ENCODE data around the gene P2RY11. TPM values are rescaled to one million over a fixed set of nuclear protein-coding genes. Genes with fewer than 3 reads are reported as not detected.

Gene P2RY11
- total RNA-seq, 1 donor from 2014 or later, result 25.9 TPM

- H3K27me3 Mint-ChIP-seq (ENCODE audit: low read depth), result peaks cover 18% of the 10 kb centered on the region
- no peak for TF ChIP-seq CTCF (conservative IDR thresholded peaks at IDR 0.05)
- peaks cover 6% of the 10 kb centered on the region for H3K36me3 Mint-ChIP-seq (ENCODE audit: low read depth)
- no peaks in the 10 kb centered on the region for H3K9me3 Mint-ChIP-seq
- H3K27ac Mint-ChIP-seq (ENCODE audit: unreplicated experiment), result no peak overlapping the region
- H3K4me1 Mint-ChIP-seq, result peaks cover 11% of the 10 kb centered on the region
- DNase-seq (ENCODE audit: low read depth, low spot score), result no peak
- H3K4me3 Mint-ChIP-seq, result peak overlapping the region; percentile 84
Measured at GRCh38 chr19:10116866-10117616, 5.5 kb downstream of the P2RY11 start.

GRCh38 chr19:10118960-10119359 is 7.5 kb downstream of the P2RY11 start:
- TF ChIP-seq CTCF (conservative IDR thresholded peaks at IDR 0.05), result no peak
- peaks cover 11% of the 10 kb centered on the region for H3K4me1 Mint-ChIP-seq
- DNase-seq (ENCODE audit: low read depth, low spot score), result no peak
- H3K36me3 Mint-ChIP-seq (ENCODE audit: low read depth), result peaks cover 6% of the 10 kb centered on the region
- peaks cover 18% of the 10 kb centered on the region for H3K27me3 Mint-ChIP-seq (ENCODE audit: low read depth)
- H3K27ac Mint-ChIP-seq (ENCODE audit: unreplicated experiment), result peak overlapping the region; percentile 81
- peak overlapping the region; percentile 97 for H3K4me3 Mint-ChIP-seq
- H3K9me3 Mint-ChIP-seq, result no peaks in the 10 kb centered on the region

- no peak overlapping the region for H3K27ac Mint-ChIP-seq (ENCODE audit: unreplicated experiment)
- no peak for TF ChIP-seq CTCF (conservative IDR thresholded peaks at IDR 0.05)
- no peaks in the 10 kb centered on the region for H3K9me3 Mint-ChIP-seq
- H3K4me1 Mint-ChIP-seq, result peaks cover 11% of the 10 kb centered on the region
- peak overlapping the region; percentile 78 for H3K4me3 Mint-ChIP-seq
- no peak for DNase-seq (ENCODE audit: low read depth, low spot score)
- H3K27me3 Mint-ChIP-seq (ENCODE audit: low read depth), result peaks cover 9% of the 10 kb centered on the region
- H3K36me3 Mint-ChIP-seq (ENCODE audit: low read depth), result peaks cover 10% of the 10 kb centered on the region
Measured at GRCh38 chr19:10120538-10121189, 9.2 kb downstream of the P2RY11 start.

- peaks cover 11% of the 10 kb centered on the region for H3K4me1 Mint-ChIP-seq
- TF ChIP-seq CTCF (conservative IDR thresholded peaks at IDR 0.05), result no peak
- DNase-seq (ENCODE audit: low read depth, low spot score), result no peak
- peak overlapping the region; percentile 65 for H3K4me3 Mint-ChIP-seq
- H3K27ac Mint-ChIP-seq (ENCODE audit: unreplicated experiment), result no peak overlapping the region
- H3K27me3 Mint-ChIP-seq (ENCODE audit: low read depth), result peaks cover 6% of the 10 kb centered on the region
- H3K9me3 Mint-ChIP-seq, result no peaks in the 10 kb centered on the region
- H3K36me3 Mint-ChIP-seq (ENCODE audit: low read depth), result peaks cover 10% of the 10 kb centered on the region
Measured at GRCh38 chr19:10122045-10122444, 10.6 kb downstream of the P2RY11 start.

- TF ChIP-seq CTCF (conservative IDR thresholded peaks at IDR 0.05), result no peak
- DNase-seq (ENCODE audit: low read depth, low spot score), result no peak
- Mint-ChIP-seq H3K27ac (ENCODE audit: unreplicated experiment) (no peak overlapping the region), H3K36me3 (ENCODE audit: low read depth) (peaks cover 10% of the 10 kb centered on the region), H3K27me3 (ENCODE audit: low read depth) (peaks cover 6% of the 10 kb centered on the region), H3K4me1 (peaks cover 5% of the 10 kb centered on the region), H3K4me3 (peak overlapping the region; percentile 26), H3K9me3 (no peaks in the 10 kb centered on the region)
Measured at GRCh38 chr19:10124429-10124828, 12.9 kb downstream of the P2RY11 start.
